ENCODE measurements around the gene SH2D3C.

DNA sequence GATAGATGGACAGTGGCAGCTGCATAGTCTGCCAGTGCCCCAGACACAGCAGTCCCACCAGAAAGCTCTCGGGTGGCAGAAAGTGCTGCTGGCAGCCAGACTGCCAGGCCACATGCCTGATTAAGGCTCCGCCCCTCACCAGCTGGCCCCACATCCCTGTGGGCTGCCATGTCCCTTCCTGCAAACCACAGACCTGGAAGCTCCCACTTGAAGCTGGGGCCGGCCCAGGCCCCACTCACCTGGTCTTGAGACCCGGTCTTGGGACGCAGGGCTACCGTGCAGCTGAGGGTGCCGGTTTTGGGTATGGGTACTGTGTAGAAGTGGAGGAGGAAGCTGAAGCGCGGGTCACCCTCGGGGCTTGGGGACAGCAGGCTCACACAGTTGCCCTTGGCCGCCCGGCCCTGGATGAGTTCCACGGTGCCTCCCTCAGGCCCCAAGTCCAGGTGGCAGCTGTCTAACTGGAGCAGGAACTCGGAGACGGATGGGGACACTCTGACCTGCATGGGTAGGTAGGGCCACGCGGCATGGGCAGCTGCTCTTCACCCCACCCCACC is 39.5 kb upstream of the SH2D3C start:
- TF ChIP-seq, protein P1, sequence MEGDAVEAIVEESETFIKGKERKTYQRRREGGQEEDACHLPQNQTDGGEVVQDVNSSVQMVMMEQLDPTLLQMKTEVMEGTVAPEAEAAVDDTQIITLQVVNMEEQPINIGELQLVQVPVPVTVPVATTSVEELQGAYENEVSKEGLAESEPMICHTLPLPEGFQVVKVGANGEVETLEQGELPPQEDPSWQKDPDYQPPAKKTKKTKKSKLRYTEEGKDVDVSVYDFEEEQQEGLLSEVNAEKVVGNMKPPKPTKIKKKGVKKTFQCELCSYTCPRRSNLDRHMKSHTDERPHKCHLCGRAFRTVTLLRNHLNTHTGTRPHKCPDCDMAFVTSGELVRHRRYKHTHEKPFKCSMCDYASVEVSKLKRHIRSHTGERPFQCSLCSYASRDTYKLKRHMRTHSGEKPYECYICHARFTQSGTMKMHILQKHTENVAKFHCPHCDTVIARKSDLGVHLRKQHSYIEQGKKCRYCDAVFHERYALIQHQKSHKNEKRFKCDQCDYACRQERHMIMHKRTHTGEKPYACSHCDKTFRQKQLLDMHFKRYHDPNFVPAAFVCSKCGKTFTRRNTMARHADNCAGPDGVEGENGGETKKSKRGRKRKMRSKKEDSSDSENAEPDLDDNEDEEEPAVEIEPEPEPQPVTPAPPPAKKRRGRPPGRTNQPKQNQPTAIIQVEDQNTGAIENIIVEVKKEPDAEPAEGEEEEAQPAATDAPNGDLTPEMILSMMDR (IDR thresholded peaks at IDR 0.05), result no peak
- no peak for TF ChIP-seq EP300 (IDR thresholded peaks at IDR 0.05)
